RWPE2 (cell line): ENCODE results near the gene NPC2.

ENCODE experiments used
- ATAC-seq: fragments of 200-7000 bp; cut with Tn5 transposase; 3 replicates; pipeline ENCODE4 v1.9.1; 2021; ENCODE audit warnings: low read depth
- DNase-seq: peaks from one replicate; pipeline ENCODE4 v3.0.0-alpha.2; 2020; ENCODE audit warnings: low spot score
- H3K27ac ChIP-seq: fragments of 450-650 bp; 2 replicates; pipeline ENCODE4 v1.5.1; 2017; ENCODE audit warnings: mild to moderate bottlenecking; ENCODE audit not compliant: poor library complexity, severe bottlenecking
- H3K27me3 ChIP-seq: fragments of 250-450 bp; sonication (Bioruptor Pico); 2 replicates; pipeline ENCODE4 v1.5.1; 2021; ENCODE audit warnings: mild to moderate bottlenecking, moderate library complexity; ENCODE audit not compliant: insufficient read depth, poor library complexity, severe bottlenecking
- H3K36me3 ChIP-seq: fragments of 250-450 bp; sonication (Bioruptor Pico); 2 replicates; pipeline ENCODE4 v1.5.1; 2020; ENCODE audit warnings: low read depth, mild to moderate bottlenecking, moderate library complexity
- H3K4me1 ChIP-seq: fragments of 250-450 bp; sonication (Bioruptor Pico); 2 replicates; pipeline ENCODE4 v1.5.1; 2021; ENCODE audit warnings: mild to moderate bottlenecking, moderate library complexity; ENCODE audit not compliant: insufficient read depth, poor library complexity, severe bottlenecking
- H3K4me3 ChIP-seq: fragments of 250-450 bp; sonication (Bioruptor Pico); 2 replicates; pipeline ENCODE4 v1.5.1; 2021; ENCODE audit warnings: mild to moderate bottlenecking, moderate library complexity; ENCODE audit not compliant: severe bottlenecking
- H3K9me3 ChIP-seq: fragments of 250-450 bp; sonication (Bioruptor Pico); 2 replicates; pipeline ENCODE4 v1.5.1; 2021; ENCODE audit warnings: mild to moderate bottlenecking, moderate library complexity; ENCODE audit not compliant: severe bottlenecking
- TF ChIP-seq, protein P1 (sequence below): fragments of 450-650 bp; IDR thresholded peaks from one replicate; pipeline ENCODE4 v1.5.1; 2017; ENCODE audit warnings: mild to moderate bottlenecking, moderate library complexity; ENCODE audit not compliant: poor library complexity, severe bottlenecking

NPC2 gene

DNA sequence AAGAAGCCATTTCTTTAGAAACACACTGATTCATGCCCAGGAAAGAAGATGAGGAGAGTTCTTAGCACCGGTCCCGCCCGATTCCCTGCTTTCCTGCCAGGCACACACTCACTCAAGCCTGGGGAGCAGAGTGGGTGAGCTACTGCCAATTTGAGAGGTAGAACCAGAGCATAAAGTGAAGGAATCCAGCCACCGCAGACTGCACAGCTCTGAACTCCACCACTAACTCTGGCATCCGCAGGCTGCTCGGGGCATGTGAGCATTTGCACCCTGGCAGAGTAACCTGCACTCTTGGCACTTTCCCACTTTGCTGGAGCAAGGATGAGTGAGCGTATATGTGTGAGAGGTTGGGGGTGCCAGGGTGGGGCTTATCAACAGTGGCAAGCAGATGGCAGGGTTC is 63.1 kb downstream of the NPC2 start:
- no peak for ATAC-seq
- no peaks in the 10 kb centered on the region for H3K4me1 ChIP-seq
- no peak overlapping the region for H3K27ac ChIP-seq
- peaks cover 43% of the 10 kb centered on the region for H3K27me3 ChIP-seq
- H3K36me3 ChIP-seq: no peaks in the 10 kb centered on the region
- H3K4me3 ChIP-seq: no peak overlapping the region
- H3K9me3 ChIP-seq: no peaks in the 10 kb centered on the region
- TF ChIP-seq, protein P1, sequence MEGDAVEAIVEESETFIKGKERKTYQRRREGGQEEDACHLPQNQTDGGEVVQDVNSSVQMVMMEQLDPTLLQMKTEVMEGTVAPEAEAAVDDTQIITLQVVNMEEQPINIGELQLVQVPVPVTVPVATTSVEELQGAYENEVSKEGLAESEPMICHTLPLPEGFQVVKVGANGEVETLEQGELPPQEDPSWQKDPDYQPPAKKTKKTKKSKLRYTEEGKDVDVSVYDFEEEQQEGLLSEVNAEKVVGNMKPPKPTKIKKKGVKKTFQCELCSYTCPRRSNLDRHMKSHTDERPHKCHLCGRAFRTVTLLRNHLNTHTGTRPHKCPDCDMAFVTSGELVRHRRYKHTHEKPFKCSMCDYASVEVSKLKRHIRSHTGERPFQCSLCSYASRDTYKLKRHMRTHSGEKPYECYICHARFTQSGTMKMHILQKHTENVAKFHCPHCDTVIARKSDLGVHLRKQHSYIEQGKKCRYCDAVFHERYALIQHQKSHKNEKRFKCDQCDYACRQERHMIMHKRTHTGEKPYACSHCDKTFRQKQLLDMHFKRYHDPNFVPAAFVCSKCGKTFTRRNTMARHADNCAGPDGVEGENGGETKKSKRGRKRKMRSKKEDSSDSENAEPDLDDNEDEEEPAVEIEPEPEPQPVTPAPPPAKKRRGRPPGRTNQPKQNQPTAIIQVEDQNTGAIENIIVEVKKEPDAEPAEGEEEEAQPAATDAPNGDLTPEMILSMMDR: no peak
- no peak for DNase-seq
